Activated naive CD4-positive, alpha-beta T cell treated with anti-CD3 and anti-CD28 coated beads, Interleukin-2, amount 50 U/mL, for 72 hours (primary cell): ENCODE data around the gene DNAJC7. TPM values are rescaled to one million over a fixed set of nuclear protein-coding genes. Genes with fewer than 3 reads are reported as not detected.
"Not testable (repeated sequence)": the region's sequence is repeated elsewhere in the genome, so short reads cannot be mapped to it uniquely, and the experiment has no call there.

Experiments
- ATAC-seq, 2 donors: fragments of 150-1000 bp; cut with Tn5 transposase; 2 replicates each; pipeline ENCODE4 v1.10.0; 2021; ENCODE audit warnings: mild to moderate bottlenecking in 2 of 2, moderate library complexity in 2 of 2
- DNase-seq, 2 donors: peaks; one replicate each; pipeline ENCODE4 v3.0.0; 2021 to 2022; ENCODE audit warnings: low spot score in 2 of 2
- H3K27ac Mint-ChIP-seq, 2 donors: one replicate each; pipeline ENCODE4 v1.8.0; 2022; ENCODE audit warnings: mild to moderate bottlenecking in 2 of 2, mixed read lengths in 2 of 2
- H3K36me3 Mint-ChIP-seq, 2 donors: one replicate each; pipeline ENCODE4 v1.8.0; 2022; ENCODE audit warnings: mixed read lengths in 2 of 2
- H3K9me3 Mint-ChIP-seq, 2 donors: one replicate each; pipeline ENCODE4 v1.8.0; 2022; ENCODE audit warnings: mixed read lengths in 2 of 2
- total RNA-seq, 2 donors: library from RNA; stranded (reverse); gene quantifications; one replicate each; pipeline ENCODE4 v1.2.3, GENCODE V29; 2022

DNAJC7 gene
- total RNA-seq, 2 donors from 2014 or later: 109 to 122 TPM

GRCh38 chr17:41957869-41958439, 59.3 kb downstream of the DNAJC7 start:
- DNase-seq (no peak), ATAC-seq (no peak)
- H3K9me3 Mint-ChIP-seq: no peaks in the 10 kb centered on the region
- H3K27ac Mint-ChIP-seq: no peak overlapping the region
- H3K36me3 Mint-ChIP-seq: no peaks in the 10 kb centered on the region

- no peak for ATAC-seq
- Mint-ChIP-seq H3K9me3 (no peaks in the 10 kb centered on the region), H3K27ac (no peak overlapping the region)
Observed at GRCh38 chr17:41957031-41957868, 60.0 kb downstream of the DNAJC7 start.

GRCh38 chr17:41956522-41956921, 60.7 kb downstream of the DNAJC7 start:
- no peaks in the 10 kb centered on the region for H3K36me3 Mint-ChIP-seq
- no peaks in the 10 kb centered on the region for H3K9me3 Mint-ChIP-seq
- no peak for ATAC-seq
- no peak overlapping the region for H3K27ac Mint-ChIP-seq
- DNase-seq: no peak

More at GRCh38 chr17:41957031-41957868, 60.0 kb downstream of the DNAJC7 start:
- DNase-seq: no peak
- H3K36me3 Mint-ChIP-seq: no peaks in the 10 kb centered on the region

- no peaks in the 10 kb centered on the region for H3K36me3 Mint-ChIP-seq
- H3K27ac Mint-ChIP-seq: peak overlapping the region in 1 of 2 donors; percentile 36
- DNase-seq (no peak), ATAC-seq (no peak)
- H3K9me3 Mint-ChIP-seq: no peaks in the 10 kb centered on the region
Observed at GRCh38 chr17:41948762-41949460, 68.3 kb downstream of the DNAJC7 start.

- ATAC-seq: no peak
- DNase-seq: no peak
- H3K36me3 Mint-ChIP-seq: no peaks in the 10 kb centered on the region
- H3K9me3 Mint-ChIP-seq: no peaks in the 10 kb centered on the region
- no peak overlapping the region for H3K27ac Mint-ChIP-seq
Observed at GRCh38 chr17:41944943-41945342, 72.3 kb downstream of the DNAJC7 start.

GRCh38 chr17:41943492-41943891, 73.7 kb downstream of the DNAJC7 start:
- no peak for DNase-seq
- H3K36me3 Mint-ChIP-seq: no peaks in the 10 kb centered on the region
- no peak overlapping the region for H3K27ac Mint-ChIP-seq
- no peak for ATAC-seq
- no peaks in the 10 kb centered on the region for H3K9me3 Mint-ChIP-seq

- Mint-ChIP-seq H3K9me3 (no peaks in the 10 kb centered on the region), H3K36me3 (no peaks in the 10 kb centered on the region), H3K27ac (no peak overlapping the region)
- ATAC-seq (no peak), DNase-seq (no peak)
Observed at GRCh38 chr17:41942626-41943373, 74.4 kb downstream of the DNAJC7 start.

- ATAC-seq (no peak), DNase-seq (no peak)
- H3K9me3 Mint-ChIP-seq: no peaks in the 10 kb centered on the region
- no peaks in the 10 kb centered on the region for H3K36me3 Mint-ChIP-seq
- H3K27ac Mint-ChIP-seq: no peak overlapping the region
Observed at GRCh38 chr17:41941168-41941567, 76.1 kb downstream of the DNAJC7 start.

- Mint-ChIP-seq H3K9me3 (no peaks in the 10 kb centered on the region), H3K27ac (peak overlapping the region in 1 of 2 donors; percentile 92), H3K36me3 (no peaks in the 10 kb centered on the region)
- ATAC-seq: no peak
- DNase-seq: no peak
Observed at GRCh38 chr17:41939693-41940090, 77.5 kb downstream of the DNAJC7 start.

- Mint-ChIP-seq H3K9me3 (no peaks in the 10 kb centered on the region), H3K36me3 (no peaks in the 10 kb centered on the region), H3K27ac (peak overlapping the region in 1 of 2 donors; percentile 92)
- ATAC-seq (no peak), DNase-seq (no peak)
Observed at GRCh38 chr17:41939044-41939692, 78.1 kb downstream of the DNAJC7 start.

GRCh38 chr17:41937970-41938954, 79.0 kb downstream of the DNAJC7 start:
- Mint-ChIP-seq H3K27ac (peak overlapping the region in 1 of 2 donors; percentile 50), H3K36me3 (no peaks in the 10 kb centered on the region), H3K9me3 (no peaks in the 10 kb centered on the region)
- DNase-seq (no peak), ATAC-seq (no peak)

GRCh38 chr17:41935641-41936040, 81.6 kb downstream of the DNAJC7 start:
- ATAC-seq (no peak), DNase-seq (no peak)
- Mint-ChIP-seq H3K36me3 (no peaks in the 10 kb centered on the region), H3K9me3 (no peaks in the 10 kb centered on the region), H3K27ac (no peak overlapping the region)

GRCh38 chr17:41932816-41933389, 84.3 kb downstream of the DNAJC7 start:
- Mint-ChIP-seq H3K9me3 (no peaks in the 10 kb centered on the region), H3K27ac (no peak overlapping the region), H3K36me3 (peaks cover 0 to 13% of the 10 kb centered on the region in 2 donors)
- DNase-seq: no peak
- no peak for ATAC-seq

- not testable (repeated sequence) for DNase-seq, ATAC-seq, H3K9me3 Mint-ChIP-seq, H3K27ac Mint-ChIP-seq
- H3K36me3 Mint-ChIP-seq: peaks cover 0 to 13% of the 10 kb centered on the region in 2 donors
Observed at GRCh38 chr17:41931715-41932114, 85.5 kb downstream of the DNAJC7 start.

- H3K9me3 Mint-ChIP-seq: not testable (repeated sequence)
- peak; percentile 43 to 64 for ATAC-seq
Observed at GRCh38 chr17:41930833-41931156, 86.4 kb downstream of the DNAJC7 start.

More at GRCh38 chr17:41930833-41931156, 86.4 kb downstream of the DNAJC7 start:
- DNase-seq: not testable (repeated sequence)
- H3K36me3 Mint-ChIP-seq: peaks cover 0 to 13% of the 10 kb centered on the region in 2 donors
- peak overlapping the region; percentile 86 to 90 for H3K27ac Mint-ChIP-seq
